RPMI8226 (cell line): ENCODE results near the gene BLID.

Experiments
- DNase-seq: peaks from one replicate; pipeline ENCODE4 v3.0.0-alpha.2; 2015

Gene BLID

GRCh38 chr11:122115524-122116379, at the start of gene BLID:
BLID (minus strand) TSS chr11:122116215; CDS start chr11:122115922, 293 bp downstream.
- DNase-seq, result peak; percentile 27

DNA sequence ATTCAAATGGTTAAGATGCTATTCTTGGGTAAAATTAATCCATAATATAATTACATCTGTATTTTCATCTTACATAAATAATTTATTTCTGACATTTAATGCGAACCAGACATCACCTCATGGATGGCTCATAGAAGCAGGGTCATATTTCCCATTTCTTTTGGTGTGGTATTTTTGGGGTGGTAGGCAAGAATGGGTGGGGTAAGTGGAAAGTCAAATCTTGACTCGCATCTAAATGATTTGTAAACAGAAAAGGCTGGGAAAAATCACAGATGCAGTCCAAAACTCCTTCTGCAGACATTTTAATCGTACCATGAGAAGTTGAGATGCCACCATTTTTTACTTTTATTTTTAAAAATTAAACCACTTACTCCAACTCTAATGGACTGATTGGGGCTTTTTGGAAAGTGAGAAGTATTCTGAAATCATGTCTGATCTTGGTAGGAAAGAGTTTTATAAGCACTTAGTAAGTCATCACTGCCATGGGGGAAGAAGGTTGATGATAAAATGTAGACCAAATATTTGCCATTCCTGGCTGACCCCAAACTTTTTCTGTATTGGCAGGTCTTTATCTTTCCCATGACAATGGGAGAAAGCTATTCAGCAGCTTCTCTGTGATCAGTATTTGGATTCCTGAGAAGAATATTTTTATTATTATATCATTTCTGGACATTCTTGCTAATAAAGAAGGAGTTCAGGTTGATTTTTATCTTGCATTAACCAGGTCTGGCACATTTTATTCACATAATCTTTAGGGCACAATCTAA, 47.2 kb upstream of the BLID start:
- DNase-seq, result no peak

GRCh38 chr11:122162095-122162494, 46.1 kb upstream of the BLID start:
- no peak for DNase-seq

DNA sequence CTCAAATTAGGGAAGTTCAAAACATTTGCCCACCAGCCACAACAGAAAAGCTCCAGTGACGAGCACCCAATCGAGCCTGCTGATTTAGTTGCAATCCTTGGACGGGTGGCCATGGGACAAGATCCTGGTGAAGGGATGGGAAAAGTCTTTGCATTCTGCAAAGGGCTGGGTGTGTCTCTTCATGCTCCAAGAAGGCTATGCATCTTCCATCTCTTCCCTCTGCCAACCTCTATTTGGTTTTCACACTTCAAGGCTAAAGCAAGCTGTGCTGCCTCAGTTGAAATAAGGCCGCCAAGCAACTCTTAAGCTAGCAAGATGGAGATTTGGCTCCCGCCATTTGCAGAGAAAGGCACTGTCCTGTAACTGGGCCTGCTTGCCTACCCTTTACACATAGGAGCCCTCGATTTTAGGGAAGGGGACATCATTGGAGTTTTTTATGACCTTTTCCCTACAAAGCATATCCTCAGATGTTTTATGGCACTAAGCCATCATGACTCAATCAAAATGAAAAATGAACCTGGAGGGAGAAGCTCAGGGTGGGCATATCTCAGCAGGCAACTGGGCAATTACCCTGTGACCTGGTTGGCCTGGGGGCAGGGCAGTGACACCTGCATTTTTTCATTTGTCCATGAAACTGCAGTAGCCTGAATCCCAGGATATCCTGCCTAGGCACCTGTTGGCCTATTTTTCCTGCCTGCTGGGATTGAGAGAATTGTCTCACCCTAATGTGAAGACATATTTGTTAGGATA, 45.0 kb upstream of the BLID start:
- DNase-seq, result no peak

- DNase-seq, result no peak
Measured at GRCh38 chr11:122159861-122160260, 43.8 kb upstream of the BLID start.

- DNase-seq, result no peak
Measured at GRCh38 chr11:122159173-122159721, 43.2 kb upstream of the BLID start.

GRCh38 chr11:122158171-122158570, 42.2 kb upstream of the BLID start:
- DNase-seq, result no peak

DNA sequence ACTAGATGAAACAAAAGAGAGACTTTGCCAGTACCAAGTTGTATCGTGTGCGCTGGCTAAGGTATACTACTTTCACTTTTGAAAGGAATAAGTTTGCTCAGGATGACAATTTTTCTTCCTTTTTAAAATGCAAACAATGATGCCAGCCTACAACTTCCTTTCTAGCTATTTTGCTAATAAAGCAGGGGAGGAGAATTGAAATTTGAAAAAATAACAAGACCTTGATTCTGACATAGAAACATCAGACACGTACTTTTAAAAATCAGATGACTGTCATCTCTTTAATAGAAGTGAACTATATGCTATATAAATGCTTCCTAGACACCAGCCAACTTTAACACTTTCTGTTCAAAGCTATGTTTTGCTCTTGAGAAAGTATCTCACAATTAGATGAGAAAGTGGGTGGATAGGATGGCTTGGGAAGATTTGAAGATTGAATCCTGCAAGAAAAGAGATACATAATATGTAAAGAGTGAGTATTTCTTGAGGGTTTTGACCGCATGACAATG, 41.7 kb upstream of the BLID start:
- DNase-seq, result no peak

GRCh38 chr11:122156940-122157382, 40.9 kb upstream of the BLID start:
- DNase-seq, result no peak

DNA sequence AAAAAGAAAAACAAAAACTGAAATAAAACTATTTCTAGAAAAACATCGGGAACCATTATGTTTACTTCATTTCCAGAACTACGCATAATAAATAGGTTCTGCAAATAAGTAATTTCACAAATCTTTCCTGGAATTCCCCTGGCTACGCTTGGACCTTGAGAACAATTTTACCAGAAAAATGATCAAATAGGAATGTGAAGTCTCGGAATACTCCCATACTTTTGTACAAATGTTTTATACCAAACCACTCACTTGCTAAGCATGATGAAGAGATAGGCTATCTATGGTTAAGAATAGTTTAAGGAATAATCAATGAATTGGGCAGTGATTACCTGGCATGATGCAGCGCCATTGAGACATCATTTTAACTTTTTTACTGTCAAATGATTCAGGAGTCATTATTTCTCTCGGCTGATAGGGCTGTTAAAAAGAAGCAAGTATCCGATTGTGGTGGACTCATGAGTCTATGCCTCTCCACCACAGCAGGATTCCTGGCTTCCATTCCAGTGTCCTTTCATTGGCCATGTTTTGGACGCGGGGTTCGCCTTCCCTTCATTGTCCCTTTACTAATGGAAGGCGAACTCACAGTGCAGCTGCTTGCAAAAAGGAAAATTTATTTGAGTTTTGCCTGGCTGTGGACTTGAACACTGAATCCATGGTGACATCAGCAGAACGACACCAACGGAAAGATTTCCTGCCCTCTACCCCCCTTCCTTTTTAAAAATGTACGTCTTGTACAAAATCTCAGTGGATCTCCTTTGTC, 39.9 kb upstream of the BLID start:
- DNase-seq, result no peak

GRCh38 chr11:122154994-122155393, 39.0 kb upstream of the BLID start:
- DNase-seq, result no peak

GRCh38 chr11:122154227-122154626, 38.2 kb upstream of the BLID start:
- DNase-seq, result no peak

DNA sequence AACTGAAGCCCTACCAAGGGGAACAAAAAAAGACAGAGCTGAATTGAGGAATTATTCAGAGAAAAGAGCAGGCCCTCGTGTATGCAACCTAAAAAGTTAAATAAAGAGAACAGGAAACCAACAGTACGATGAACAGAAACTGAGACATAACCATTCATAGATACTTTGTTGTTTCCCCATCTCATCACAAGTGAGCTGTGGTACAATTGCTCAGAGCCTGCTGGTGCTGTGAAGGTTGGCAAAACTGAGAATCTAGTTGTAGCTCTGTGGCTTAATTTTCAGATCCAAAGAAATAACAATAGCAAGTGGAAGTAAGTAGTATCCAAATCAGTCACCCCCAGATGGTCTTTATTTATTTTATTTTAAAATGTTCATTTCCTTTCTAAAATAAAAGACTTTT, 37.7 kb upstream of the BLID start:
- DNase-seq, result no peak

DNA sequence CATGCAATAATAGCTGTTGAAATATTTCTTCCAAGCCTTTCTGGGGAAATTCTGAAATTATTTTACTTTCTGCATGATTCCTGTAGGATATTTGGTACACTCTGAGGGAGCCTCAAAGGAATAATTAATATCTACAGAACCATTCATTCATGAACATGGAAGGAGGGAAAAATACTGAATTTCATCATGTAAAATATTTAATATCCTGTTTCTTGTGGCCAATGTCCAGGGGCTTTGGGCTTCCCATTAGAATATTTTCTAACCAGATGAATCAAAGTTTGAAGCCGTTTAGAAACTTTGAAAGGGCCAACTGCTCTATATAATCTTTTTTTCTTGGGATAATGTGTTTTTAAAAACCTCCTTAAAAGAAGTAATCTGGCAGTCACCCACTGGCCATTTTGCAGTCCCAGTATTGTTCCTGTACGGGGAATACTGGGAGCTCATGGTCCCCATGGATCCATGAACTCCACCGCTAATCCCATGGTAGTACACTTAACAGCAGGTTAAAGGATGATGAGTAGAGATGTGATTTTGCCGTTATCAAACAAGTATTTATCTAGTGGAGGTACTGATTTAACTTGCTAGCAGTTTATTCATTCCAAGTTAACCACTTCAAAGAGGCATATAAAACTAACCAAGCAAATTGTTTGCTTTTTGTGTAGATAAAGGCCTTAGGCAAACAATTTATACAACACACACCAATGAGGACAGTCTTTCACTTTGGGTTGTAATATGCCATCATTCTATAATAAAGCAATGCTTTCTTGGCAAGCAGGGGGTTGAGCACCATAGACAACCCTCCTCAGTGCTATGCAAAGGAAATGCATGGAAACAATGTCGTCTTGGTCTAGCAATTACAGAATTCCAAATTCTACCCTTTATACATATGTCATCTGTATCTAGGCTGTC, 34.5 kb upstream of the BLID start:
- DNase-seq, result no peak

- DNase-seq, result no peak
Measured at GRCh38 chr11:122149202-122149601, 33.2 kb upstream of the BLID start.

DNA sequence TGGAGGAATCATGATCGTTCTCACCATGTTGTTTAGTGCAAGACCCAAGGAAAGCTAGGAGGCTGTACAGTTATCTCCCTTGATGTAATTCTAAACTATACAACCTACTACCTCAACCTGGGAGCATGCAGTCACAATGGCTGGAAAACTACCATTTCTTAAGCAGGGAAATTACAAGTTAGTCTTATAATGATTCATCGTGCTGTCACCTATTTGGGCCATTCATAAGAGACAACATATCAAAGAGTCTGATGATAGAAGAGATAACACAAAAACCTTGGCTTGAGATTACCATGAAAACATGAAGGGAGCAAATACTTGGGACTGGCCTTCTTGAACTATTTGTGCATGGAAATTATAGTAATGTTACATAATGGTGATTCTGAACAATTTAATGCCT, 30.5 kb upstream of the BLID start:
- no peak for DNase-seq

GRCh38 chr11:122145715-122146274, 29.8 kb upstream of the BLID start:
- DNase-seq, result no peak

DNA sequence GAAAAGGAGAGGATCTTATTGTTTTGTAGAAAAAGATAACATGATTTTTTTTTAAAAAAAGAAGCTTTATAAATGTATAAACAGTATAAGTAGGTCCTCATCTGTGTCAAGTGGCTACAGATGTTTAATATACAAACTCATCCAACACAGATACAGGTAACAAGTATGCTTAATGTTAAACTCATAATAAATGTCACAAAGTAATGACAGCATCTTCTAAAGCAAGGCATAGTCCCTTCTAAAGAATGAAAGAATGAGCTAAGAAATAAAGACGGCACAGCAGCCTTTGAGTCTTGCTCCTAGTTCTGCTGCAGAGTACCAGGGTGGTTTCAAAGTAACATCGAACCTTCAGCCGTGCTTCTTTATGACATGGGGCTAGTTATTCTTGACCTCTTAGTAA, 28.7 kb upstream of the BLID start:
- no peak for DNase-seq

GRCh38 chr11:122141725-122142124, 25.7 kb upstream of the BLID start:
- no peak for DNase-seq

- no peak for DNase-seq
Measured at GRCh38 chr11:122140500-122140899, 24.5 kb upstream of the BLID start.

DNA sequence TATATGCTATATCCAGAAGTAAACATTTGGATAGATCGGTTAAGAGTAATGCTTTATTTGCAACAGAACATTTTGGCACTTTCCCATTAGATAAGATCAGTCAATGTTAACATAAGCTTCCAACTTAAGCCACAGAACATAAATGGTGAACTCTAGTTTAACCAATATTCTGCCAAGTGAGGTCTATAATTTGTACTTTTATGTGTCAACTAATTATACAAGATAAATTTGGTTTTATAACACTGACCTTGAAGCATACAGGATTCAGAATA, 23.5 kb upstream of the BLID start:
- DNase-seq, result no peak
